Uterus (tissue), 2 donors: ENCODE measurements around the gene SERPINA4.

Source experiments
- CTCF ChIP-seq, 4 experiments: fragments of 200-600 bp in 2 of 4; fragments of 450-650 bp in 2 of 4; sonication (generic) in 2 of 4; IDR thresholded peaks; one replicate each; pipeline ENCODE4 v1.5.1; 2016 to 2019; ENCODE audit warnings: antibody characterized with exemption in 4 of 4, mild to moderate bottlenecking in 2 of 4, moderate library complexity in 1 of 4
- POLR2A ChIP-seq, 2 donors: fragments of 450-650 bp; IDR thresholded peaks; one replicate each; pipeline ENCODE4 v1.6.1; 2016; ENCODE audit warnings: antibody characterized with exemption in 2 of 2, mild to moderate bottlenecking in 1 of 2, moderate library complexity in 1 of 2

GRCh38 chr14:94564381-94564780, 3.1 kb downstream of the SERPINA4 start:
- TF ChIP-seq CTCF (IDR thresholded peaks at IDR 0.05) (no peak), POLR2A (IDR thresholded peaks at IDR 0.05) (no peak)
